AG09319 (cell line): ENCODE data around the gene METAP1.
"Not testable (repeated sequence)": the region's sequence is repeated elsewhere in the genome, so short reads cannot be mapped to it uniquely, and the experiment has no call there.

Experiments used
- DNase-seq: peaks from one replicate; pipeline ENCODE4 v3.0.0-alpha.2; 2010; ENCODE audit warnings: low read depth; ENCODE audit errors: extremely low read depth
- CTCF ChIP-seq: IDR thresholded peaks from 2 replicates; pipeline ENCODE4 v1.5.1; 2011; ENCODE audit warnings: low read depth, mild to moderate bottlenecking, inconsistent platforms, low read length, moderate library complexity

METAP1 gene

GRCh38 chr4:99054428-99054994 is 59.0 kb downstream of the METAP1 start:
- DNase-seq: no peak
- no peak for TF ChIP-seq CTCF

GRCh38 chr4:99058228-99058627 is 62.7 kb downstream of the METAP1 start:
- no peak for TF ChIP-seq CTCF
- no peak for DNase-seq

GRCh38 chr4:99059550-99059949 is 64.0 kb downstream of the METAP1 start:
- no peak for TF ChIP-seq CTCF
- DNase-seq: no peak

- no peak for TF ChIP-seq CTCF
- DNase-seq: no peak
These were observed 65.7 kb downstream of the METAP1 start for GRCh38 chr4:99061048-99061700.

GRCh38 chr4:99062120-99062519 is 66.6 kb downstream of the METAP1 start:
- no peak for DNase-seq
- no peak for TF ChIP-seq CTCF

- DNase-seq: not testable (repeated sequence)
These were observed 70.0 kb downstream of the METAP1 start for GRCh38 chr4:99065521-99065920.

- no peak for DNase-seq
- TF ChIP-seq CTCF: no peak
These were observed 72.1 kb downstream of the METAP1 start for GRCh38 chr4:99067617-99068016.

- TF ChIP-seq CTCF: no peak
- no peak for DNase-seq
These were observed 75.6 kb downstream of the METAP1 start for GRCh38 chr4:99071159-99071558.
